Measurements from ENCODE around the gene TP53I13. TPM values are rescaled to one million over a fixed set of nuclear protein-coding genes. Genes with fewer than 3 reads are reported as not detected.

The TP53I13 gene
- total and polyA plus RNA-seq, 2 of the 13 experiments (the other 11 are each of a cell fraction or from before 2014, with no cell fraction given), result 16.9 to 25.7 TPM

DNA sequence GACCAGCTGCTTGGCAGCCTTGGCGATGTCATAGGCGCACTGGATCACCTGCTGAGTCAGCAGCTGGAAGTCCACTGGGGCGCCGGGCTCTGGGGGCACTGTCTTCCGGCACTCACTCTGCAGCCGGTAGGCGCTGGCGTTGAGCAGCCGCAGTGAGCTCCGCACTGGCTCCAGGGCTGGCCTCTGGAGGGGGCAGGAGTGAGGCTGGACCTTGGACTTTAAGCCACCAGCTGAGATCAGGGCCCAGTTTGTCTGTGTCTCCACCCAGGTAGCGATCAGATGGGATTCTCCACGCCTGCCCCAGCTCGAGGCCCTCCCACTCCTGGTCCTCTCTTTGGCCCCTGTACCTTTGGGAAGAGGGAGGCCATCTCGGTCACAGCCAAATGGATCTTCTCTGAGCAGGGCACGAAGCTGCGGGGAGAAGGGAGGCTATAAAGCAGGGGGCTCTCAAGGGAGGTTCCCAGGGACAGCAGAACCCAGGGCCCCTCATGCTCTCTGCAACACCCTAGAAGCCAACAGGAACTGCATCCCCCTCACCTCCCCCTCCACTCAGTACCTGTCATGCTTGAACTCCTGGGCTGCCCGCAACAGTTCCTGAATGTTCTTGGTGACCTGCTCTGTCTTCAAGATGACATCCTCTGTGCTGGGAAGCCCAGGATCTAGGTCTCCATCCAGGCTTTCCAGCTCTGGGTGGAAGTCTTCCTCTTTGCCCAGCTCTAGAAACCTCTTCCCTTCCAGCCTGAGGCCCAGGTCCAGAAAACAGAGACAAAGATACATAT lies 6.4 kb downstream of the TP53I13 start (continued):
- TF ChIP-seq, protein P1, sequence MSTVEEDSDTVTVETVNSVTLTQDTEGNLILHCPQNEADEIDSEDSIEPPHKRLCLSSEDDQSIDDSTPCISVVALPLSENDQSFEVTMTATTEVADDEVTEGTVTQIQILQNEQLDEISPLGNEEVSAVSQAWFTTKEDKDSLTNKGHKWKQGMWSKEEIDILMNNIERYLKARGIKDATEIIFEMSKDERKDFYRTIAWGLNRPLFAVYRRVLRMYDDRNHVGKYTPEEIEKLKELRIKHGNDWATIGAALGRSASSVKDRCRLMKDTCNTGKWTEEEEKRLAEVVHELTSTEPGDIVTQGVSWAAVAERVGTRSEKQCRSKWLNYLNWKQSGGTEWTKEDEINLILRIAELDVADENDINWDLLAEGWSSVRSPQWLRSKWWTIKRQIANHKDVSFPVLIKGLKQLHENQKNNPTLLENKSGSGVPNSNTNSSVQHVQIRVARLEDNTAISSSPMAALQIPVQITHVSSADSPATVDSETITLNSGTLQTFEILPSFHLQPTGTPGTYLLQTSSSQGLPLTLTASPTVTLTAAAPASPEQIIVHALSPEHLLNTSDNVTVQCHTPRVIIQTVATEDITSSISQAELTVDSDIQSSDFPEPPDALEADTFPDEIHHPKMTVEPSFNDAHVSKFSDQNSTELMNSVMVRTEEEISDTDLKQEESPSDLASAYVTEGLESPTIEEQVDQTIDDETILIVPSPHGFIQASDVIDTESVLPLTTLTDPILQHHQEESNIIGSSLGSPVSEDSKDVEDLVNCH (CRISPR knock-in tag; IDR thresholded peaks at IDR 0.05), result no peak
- TF ChIP-seq, protein P2, sequence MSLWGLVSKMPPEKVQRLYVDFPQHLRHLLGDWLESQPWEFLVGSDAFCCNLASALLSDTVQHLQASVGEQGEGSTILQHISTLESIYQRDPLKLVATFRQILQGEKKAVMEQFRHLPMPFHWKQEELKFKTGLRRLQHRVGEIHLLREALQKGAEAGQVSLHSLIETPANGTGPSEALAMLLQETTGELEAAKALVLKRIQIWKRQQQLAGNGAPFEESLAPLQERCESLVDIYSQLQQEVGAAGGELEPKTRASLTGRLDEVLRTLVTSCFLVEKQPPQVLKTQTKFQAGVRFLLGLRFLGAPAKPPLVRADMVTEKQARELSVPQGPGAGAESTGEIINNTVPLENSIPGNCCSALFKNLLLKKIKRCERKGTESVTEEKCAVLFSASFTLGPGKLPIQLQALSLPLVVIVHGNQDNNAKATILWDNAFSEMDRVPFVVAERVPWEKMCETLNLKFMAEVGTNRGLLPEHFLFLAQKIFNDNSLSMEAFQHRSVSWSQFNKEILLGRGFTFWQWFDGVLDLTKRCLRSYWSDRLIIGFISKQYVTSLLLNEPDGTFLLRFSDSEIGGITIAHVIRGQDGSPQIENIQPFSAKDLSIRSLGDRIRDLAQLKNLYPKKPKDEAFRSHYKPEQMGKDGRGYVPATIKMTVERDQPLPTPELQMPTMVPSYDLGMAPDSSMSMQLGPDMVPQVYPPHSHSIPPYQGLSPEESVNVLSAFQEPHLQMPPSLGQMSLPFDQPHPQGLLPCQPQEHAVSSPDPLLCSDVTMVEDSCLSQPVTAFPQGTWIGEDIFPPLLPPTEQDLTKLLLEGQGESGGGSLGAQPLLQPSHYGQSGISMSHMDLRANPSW (CRISPR knock-in tag; IDR thresholded peaks at IDR 0.05; ENCODE audit: borderline replicate concordance), result no peak; the same call in 1 of the 2 replicates
- TF ChIP-seq U2AF1 (optimal IDR thresholded peaks at IDR 0.05; ENCODE audit: low read depth, low read length), result no peak
- TF ChIP-seq ASH2L (IDR thresholded peaks at IDR 0.05; ENCODE audit: insufficient read length, low read depth, low read length), result peak; percentile 78
- TF ChIP-seq NCOA2 (CRISPR knock-in tag; IDR thresholded peaks at IDR 0.05), result peak; percentile 53
- TF ChIP-seq FOXA3 (CRISPR knock-in tag; IDR thresholded peaks at IDR 0.05), result peak; percentile 26; the same call in 1 of the 2 replicates
- TF ChIP-seq, protein P3, sequence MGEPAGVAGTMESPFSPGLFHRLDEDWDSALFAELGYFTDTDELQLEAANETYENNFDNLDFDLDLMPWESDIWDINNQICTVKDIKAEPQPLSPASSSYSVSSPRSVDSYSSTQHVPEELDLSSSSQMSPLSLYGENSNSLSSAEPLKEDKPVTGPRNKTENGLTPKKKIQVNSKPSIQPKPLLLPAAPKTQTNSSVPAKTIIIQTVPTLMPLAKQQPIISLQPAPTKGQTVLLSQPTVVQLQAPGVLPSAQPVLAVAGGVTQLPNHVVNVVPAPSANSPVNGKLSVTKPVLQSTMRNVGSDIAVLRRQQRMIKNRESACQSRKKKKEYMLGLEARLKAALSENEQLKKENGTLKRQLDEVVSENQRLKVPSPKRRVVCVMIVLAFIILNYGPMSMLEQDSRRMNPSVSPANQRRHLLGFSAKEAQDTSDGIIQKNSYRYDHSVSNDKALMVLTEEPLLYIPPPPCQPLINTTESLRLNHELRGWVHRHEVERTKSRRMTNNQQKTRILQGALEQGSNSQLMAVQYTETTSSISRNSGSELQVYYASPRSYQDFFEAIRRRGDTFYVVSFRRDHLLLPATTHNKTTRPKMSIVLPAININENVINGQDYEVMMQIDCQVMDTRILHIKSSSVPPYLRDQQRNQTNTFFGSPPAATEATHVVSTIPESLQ (CRISPR knock-in tag; conservative IDR thresholded peaks at IDR 0.05), result no peak
- TF ChIP-seq, protein P4, sequence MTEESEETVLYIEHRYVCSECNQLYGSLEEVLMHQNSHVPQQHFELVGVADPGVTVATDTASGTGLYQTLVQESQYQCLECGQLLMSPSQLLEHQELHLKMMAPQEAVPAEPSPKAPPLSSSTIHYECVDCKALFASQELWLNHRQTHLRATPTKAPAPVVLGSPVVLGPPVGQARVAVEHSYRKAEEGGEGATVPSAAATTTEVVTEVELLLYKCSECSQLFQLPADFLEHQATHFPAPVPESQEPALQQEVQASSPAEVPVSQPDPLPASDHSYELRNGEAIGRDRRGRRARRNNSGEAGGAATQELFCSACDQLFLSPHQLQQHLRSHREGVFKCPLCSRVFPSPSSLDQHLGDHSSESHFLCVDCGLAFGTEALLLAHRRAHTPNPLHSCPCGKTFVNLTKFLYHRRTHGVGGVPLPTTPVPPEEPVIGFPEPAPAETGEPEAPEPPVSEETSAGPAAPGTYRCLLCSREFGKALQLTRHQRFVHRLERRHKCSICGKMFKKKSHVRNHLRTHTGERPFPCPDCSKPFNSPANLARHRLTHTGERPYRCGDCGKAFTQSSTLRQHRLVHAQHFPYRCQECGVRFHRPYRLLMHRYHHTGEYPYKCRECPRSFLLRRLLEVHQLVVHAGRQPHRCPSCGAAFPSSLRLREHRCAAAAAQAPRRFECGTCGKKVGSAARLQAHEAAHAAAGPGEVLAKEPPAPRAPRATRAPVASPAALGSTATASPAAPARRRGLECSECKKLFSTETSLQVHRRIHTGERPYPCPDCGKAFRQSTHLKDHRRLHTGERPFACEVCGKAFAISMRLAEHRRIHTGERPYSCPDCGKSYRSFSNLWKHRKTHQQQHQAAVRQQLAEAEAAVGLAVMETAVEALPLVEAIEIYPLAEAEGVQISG (CRISPR knock-in tag; IDR thresholded peaks at IDR 0.05), result peak; percentile 74
- TF ChIP-seq TARDBP (CRISPR knock-in tag; IDR thresholded peaks at IDR 0.05), result peak; percentile 90
- no peak for TF ChIP-seq IKZF1 (IDR thresholded peaks at IDR 0.05)
- TF ChIP-seq, protein P5, sequence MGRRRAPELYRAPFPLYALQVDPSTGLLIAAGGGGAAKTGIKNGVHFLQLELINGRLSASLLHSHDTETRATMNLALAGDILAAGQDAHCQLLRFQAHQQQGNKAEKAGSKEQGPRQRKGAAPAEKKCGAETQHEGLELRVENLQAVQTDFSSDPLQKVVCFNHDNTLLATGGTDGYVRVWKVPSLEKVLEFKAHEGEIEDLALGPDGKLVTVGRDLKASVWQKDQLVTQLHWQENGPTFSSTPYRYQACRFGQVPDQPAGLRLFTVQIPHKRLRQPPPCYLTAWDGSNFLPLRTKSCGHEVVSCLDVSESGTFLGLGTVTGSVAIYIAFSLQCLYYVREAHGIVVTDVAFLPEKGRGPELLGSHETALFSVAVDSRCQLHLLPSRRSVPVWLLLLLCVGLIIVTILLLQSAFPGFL (CRISPR knock-in tag; IDR thresholded peaks at IDR 0.05), result no peak
- TF ChIP-seq, protein P6, sequence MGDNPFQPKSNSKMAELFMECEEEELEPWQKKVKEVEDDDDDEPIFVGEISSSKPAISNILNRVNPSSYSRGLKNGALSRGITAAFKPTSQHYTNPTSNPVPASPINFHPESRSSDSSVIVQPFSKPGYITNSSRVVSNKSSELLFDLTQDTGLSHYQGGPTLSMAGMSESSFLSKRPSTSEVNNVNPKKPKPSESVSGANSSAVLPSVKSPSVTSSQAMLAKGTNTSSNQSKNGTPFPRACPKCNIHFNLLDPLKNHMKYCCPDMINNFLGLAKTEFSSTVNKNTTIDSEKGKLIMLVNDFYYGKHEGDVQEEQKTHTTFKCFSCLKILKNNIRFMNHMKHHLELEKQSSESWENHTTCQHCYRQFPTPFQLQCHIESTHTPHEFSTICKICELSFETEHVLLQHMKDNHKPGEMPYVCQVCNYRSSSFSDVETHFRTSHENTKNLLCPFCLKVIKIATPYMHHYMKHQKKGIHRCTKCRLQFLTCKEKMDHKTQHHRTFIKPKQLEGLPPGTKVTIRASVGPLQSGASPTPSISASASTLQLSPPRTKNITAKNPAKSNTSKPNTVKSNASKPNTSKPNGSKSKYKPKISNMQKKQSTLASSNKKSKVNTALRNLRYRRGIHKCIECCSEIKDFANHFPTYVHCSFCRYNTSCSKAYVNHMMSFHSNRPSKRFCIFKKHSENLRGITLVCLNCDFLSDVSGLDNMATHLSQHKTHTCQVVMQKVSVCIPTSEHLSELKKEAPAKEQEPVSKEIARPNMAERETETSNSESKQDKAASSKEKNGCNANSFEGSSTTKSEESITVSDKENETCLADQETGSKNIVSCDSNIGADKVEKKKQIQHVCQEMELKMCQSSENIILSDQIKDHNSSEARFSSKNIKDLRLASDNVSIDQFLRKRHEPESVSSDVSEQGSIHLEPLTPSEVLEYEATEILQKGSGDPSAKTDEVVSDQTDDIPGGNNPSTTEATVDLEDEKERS (CRISPR knock-in tag; IDR thresholded peaks at IDR 0.05), result no peak
- TF ChIP-seq DPF2 (CRISPR knock-in tag; IDR thresholded peaks at IDR 0.05; ENCODE audit: borderline replicate concordance, low read depth), result peak; percentile 67; the same call in 1 of the 2 replicates

Measured in HepG2 (cell line).